GM19035 (cell line): ENCODE measurements around the gene ASXL1.
"Not testable (repeated sequence)": the region's sequence is repeated elsewhere in the genome, so short reads cannot be mapped to it uniquely, and the experiment has no call there.

Source experiments
- ATAC-seq: cut with Tn5 transposase; IDR thresholded peaks from one replicate; pipeline ENCODE4 v1.9.1; 2021; ENCODE audit not compliant: unreplicated experiment

The ASXL1 gene

DNA sequence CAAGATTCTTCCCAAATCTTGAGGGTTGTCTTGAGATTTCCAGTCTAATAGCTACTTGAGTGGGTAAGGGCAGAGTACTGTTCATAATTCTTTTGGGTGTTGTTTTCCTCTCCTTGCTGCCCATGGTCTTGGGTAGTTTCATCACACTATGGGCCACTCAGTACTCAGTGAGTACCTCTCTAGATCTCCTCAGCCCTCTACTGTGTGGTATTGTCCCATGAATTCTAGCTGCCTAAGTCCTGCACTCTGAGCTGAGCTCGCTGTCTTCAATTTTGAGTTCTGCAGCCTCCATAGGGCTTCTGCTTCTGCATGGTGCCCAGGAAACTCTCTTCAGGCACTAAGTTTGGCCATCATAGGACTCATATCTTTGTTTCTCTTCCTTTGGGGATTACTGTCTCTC lies 42.3 kb downstream of the ASXL1 start:
- ATAC-seq, result no peak

DNA sequence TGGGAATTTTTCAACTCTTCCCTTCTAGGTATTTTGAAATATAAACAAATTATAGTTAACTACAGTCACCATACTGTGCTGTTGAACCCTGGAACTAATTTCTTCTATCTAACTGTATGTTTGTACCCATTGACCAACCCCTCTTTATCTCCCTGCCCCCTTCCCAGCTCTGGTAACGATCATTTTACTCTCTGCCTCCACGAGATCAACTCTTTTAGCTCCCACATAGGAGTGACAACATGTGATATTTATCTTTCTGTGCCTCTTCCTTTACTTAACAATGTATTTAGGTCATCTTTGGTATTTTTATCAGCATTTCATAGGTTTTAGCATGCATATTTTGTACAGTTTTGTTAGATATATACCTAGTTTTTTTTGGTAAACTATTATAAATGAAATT lies 45.9 kb downstream of the ASXL1 start:
- ATAC-seq, result no peak

DNA sequence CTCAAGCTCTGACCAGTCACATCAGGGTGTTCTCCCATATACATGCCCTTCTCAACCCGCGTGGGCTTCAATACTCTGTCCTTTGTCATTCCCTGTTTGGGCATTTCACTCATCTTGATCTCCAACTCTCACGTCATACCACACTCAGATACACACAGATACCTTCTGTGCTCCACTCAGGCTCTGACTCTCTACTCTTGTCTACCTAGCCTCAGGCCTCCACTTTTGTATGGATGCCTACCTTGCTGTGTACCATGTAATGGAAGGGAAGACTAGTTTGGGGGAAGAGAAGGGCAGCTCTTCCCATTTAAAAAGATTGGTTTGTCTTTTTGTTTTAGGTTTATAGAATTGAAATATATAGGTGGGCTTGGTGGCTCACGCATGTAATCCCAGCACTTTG lies 48.6 kb downstream of the ASXL1 start:
- no peak for ATAC-seq

DNA sequence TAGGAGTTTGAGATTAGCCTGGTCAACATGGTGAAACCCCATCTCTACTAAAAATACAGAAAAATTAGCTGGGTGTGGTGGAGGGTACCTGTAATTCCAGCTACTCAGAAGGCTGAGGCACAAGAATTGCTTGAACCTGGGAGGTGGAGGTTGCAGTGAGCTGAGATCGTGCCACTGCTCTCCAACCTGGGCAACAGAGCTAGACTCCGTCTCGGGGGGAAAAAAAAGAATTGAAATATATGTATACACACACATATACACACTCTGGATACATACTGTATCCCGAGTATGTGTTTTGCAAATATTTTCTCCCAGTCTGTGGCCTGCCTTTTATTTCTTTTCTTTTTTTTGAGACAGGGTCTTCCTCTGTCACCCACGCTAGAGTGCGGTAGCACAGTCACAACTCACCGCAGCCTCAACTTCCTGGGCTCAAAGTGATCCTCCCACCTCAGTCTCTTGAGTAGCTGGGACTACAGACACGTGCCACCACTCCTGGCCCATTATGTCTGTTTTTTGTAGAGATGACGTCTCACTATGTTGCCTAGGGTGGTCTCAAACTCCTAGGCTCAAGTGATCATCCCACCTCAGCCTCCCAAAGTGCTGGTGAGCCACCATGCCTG lies 49.1 kb downstream of the ASXL1 start:
- not testable (repeated sequence) for ATAC-seq

DNA sequence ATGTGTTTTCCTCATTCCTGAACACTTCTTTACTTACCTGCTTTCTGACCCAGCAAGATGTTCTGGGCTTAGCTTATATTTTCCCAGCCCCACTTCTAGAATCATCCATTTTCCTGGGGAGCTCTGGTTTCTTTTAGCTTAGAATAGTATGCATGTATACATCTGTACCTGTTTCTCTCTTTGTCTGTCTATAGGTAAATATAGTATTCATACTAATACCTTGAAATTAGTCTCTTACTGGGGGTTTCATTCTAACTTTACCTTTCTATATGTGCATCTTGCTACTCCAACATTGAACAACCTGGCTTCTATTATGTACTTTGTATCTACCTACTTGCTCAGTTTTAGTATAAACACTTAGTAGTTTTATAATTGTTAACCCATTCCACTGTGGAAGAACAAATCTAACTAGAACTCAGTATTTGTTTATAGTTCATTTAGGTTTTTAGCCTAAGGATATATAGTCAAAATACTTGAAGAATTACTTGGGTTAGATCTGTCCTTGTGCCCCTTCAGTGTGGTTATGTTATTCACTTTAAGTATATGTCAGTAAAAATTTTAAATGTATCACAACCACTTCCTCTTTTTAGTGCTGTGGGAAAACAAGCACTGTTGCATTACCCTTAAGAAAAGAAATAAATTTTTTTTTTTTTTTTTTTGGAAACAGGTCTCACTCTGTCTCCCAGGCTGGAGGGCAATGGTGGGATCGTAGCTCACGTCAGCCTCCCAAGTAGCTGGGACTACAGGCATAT lies 54.0 kb downstream of the ASXL1 start:
- ATAC-seq, result no peak

DNA sequence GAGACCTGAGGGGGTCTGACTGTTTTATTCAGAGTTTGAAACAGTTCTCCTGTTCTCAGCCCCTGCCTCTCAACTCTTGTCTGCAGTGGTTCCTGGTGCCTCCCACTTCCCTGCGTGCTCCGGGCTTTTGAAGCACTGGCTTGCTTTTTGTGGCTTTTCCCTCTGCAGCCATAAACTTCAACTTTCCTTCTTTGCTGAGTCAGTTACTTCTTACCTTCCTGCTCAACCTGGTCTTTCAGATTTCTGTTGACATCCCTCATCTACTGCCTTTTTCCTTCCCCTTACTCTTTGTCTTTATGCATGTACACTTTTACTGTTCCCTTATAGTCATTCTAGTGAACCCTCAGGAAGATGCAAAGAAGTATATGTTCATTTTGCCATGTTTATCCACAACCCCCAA lies 57.4 kb downstream of the ASXL1 start:
- no peak for ATAC-seq

DNA sequence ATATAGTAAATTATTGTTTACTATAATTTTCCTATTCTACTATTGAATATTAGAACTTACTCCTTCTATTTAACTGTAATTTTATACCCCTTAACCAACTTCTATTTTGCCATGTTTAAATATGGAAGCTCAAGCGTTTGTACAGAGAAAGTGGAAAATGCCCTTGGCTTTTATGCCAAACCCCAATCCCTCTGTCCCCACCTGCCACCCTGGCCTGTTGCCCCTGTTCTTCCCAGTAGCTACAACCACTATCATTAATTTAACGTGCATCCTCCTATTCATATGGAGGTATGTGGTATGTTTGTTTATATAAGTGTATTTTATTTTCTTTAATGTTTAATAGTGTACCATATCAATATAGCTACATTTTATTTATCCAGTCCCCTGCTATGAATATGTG lies 58.1 kb downstream of the ASXL1 start:
- no peak for ATAC-seq

DNA sequence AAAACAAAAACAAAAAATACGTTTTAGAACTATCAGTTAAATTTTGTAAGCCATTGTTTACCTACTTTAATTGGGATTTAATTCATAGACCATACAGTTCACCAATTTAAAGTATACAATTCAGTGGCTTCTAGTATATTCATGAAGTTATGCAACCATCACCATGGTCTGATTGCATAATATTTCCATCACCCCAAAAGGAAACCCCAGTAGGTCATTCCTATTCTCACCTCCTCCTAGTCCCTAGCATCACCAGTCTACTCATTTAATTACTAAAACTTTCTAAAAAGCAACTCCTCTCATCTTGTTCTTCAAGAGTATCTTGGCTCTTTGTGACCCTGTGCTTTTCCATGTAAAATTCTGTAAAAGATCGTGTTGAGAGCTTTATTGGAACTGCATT lies 60.2 kb downstream of the ASXL1 start:
- ATAC-seq, result no peak

DNA sequence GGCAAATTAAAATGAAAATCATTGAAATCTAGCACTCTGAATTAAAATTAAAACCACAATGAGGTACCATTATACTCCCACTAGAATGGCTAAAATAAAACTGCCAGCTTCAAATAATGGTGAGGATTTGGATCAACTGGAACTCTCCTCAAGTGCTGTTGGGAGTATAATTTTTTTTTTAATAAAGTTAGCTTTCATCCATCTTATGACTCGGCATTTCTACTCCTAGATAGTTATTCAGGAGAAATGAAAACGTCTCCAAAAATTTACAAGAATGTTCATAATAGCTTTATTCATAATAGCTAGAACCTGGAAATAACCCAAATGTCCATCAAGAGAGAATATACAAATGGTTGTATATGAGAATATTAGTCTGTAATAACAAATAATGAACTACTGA lies 63.2 kb downstream of the ASXL1 start:
- ATAC-seq, result no peak

DNA sequence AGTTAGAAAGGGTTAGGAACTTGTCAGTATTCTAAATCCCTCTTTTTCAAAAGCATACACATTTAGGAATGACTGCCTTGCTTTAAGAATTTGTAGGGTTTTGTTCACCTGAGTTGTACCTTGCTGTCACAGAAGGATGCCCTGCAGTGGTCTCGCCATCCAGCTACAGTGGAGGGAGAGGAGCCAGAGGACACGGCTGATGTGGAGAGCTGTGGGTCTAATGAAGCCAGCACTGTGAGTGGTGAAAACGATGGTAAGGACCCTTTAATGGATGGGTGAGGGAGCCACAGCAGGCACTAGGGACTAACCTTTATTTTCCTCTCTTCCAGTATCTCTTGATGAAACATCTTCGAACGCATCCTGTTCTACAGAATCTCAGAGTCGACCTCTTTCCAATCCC lies 69.9 kb downstream of the ASXL1 start:
- ATAC-seq, result no peak

DNA sequence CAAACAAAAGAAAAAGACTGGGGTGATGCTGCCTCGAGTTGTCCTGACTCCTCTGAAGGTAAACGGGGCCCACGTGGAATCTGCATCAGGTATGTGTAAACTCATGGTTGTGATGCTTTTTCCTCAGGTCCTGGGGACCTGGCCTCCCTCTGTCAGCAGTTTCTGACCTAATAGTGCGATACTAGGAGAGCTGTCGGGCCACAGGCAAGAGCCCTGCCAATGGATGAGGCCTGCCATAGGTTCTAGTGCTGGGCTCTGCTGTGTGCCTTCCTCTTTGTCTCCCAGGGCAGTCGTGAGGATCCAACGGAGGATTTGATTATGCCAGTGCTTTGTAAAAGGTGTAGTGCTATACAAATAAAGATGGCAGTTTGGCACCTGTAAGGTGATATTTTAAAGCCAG lies 71.2 kb downstream of the ASXL1 start:
- ATAC-seq, result no peak

DNA sequence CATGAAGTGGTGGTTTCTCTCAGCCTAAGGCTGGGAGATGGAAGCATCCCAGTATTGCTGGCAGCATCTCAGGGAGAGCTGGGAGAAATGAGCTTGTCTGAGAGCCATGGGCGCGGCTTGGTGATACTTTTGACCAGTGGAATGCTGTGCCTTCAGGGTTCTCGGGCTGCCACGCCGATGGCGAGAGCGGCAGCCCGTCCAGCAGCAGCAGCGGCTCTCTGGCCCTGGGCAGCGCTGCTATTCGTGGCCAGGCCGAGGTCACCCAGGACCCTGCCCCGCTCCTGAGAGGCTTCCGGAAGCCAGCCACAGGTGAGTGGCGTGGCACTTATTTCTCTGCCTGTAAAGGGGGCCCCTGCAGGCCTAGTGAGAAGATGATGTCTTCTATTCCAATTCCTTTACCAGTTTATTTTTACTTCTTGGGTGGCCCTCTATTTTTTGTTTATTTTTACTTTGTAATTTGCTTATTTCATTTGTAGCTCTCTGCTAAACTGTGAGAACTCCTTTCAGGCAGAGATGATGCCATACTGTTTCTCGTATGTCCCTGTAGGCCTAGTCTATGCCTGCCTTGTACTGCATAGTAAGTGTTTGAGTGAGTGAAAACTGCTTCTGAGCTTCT lies 71.7 kb downstream of the ASXL1 start:
- no peak for ATAC-seq

DNA sequence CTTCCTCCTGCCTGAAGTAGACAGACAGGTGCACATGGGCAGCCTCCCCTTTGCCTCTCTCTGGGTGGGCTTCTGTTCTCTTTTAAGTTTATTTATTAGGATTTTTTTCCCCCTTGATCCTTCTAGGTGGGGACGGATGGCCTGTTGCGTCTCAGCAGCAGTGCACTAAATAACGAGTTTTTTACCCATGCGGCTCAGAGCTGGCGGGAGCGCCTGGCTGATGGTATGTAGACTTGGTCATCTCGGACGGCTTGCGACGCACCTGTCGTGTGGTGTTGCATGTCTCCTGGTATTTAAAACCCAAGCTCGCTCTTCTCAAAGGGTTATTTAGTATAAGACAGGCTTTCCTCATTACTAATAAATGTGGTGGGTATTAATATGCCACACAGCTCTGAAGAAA lies 73.3 kb downstream of the ASXL1 start:
- ATAC-seq, result no peak

DNA sequence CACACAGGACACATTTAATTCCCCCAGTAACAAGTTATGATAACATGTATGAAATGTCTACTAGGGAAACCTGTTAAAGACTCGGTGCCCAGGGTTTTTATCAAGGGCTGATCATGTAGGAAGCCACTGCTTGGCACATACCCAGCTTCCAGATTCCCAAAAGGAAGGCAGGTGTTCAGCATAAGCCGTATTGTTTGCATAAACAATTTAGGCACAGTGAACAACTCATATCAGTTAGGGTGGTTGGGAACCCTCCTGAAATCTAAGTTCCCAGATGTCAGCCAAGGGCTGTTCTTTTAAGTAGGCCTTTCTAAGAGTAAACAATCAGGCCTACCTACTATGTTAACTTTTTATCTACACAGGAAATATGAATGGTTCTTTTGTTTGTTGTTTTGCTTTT lies 74.1 kb downstream of the ASXL1 start:
- no peak for ATAC-seq

DNA sequence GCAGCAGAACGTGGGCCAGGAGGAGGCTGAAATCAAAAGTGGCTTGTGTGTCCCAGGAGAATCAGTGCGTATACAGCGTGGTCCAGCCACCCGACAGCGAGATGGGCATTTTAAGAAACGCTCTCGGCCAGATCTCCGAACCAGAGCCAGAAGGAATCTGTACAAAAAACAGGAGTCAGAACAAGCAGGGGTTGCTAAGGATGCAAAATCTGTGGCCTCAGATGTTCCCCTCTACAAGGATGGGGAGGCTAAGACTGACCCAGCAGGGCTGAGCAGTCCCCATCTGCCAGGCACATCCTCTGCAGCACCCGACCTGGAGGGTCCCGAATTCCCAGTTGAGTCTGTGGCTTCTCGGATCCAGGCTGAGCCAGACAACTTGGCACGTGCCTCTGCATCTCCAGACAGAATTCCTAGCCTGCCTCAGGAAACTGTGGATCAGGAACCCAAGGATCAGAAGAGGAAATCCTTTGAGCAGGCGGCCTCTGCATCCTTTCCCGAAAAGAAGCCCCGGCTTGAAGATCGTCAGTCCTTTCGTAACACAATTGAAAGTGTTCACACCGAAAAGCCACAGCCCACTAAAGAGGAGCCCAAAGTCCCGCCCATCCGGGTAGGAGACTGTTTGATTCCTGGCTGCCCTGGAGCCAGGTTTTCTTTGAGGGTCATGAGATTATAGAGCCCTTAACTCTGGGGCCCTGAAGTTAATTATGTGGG lies 75.3 kb downstream of the ASXL1 start:
- ATAC-seq, result no peak

DNA sequence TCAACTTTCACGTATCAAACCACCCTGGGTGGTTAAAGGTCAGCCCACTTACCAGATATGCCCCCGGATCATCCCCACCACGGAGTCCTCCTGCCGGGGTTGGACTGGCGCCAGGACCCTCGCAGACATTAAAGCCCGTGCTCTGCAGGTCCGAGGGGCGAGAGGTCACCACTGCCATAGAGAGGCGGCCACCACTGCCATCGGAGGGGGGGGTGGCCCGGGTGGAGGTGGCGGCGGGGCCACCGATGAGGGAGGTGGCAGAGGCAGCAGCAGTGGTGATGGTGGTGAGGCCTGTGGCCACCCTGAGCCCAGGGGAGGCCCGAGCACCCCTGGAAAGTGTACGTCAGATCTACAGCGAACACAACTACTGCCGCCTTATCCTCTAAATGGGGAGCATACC lies 76.3 kb downstream of the ASXL1 start:
- no peak for ATAC-seq

DNA sequence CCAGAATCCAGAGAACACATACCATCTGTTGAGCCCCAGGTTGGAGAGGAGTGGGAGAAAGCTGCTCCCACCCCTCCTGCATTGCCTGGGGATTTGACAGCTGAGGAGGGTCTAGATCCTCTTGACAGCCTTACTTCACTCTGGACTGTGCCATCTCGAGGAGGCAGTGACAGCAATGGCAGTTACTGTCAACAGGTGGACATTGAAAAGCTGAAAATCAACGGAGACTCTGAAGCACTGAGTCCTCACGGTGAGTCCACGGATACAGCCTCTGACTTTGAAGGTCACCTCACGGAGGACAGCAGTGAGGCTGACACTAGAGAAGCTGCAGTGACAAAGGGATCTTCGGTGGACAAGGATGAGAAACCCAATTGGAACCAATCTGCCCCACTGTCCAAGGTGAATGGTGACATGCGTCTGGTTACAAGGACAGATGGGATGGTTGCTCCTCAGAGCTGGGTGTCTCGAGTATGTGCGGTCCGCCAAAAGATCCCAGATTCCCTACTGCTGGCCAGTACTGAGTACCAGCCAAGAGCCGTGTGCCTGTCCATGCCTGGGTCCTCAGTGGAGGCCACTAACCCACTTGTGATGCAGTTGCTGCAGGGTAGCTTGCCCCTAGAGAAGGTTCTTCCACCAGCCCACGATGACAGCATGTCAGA lies 77.4 kb downstream of the ASXL1 start:
- no peak for ATAC-seq

DNA sequence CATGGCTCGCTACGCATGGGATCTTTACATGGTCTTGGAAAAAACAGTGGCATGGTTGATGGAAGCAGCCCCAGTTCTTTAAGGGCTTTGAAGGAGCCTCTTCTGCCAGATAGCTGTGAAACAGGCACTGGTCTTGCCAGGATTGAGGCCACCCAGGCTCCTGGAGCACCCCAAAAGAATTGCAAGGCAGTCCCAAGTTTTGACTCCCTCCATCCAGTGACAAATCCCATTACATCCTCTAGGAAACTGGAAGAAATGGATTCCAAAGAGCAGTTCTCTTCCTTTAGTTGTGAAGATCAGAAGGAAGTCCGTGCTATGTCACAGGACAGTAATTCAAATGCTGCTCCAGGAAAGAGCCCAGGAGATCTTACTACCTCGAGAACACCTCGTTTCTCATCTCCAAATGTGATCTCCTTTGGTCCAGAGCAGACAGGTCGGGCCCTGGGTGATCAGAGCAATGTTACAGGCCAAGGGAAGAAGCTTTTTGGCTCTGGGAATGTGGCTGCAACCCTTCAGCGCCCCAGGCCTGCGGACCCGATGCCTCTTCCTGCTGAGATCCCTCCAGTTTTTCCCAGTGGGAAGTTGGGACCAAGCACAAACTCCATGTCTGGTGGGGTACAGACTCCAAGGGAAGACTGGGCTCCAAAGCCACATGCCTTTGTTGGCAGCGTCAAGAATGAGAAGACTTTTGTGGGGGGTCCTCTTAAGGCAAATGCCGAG lies 78.2 kb downstream of the ASXL1 start:
- ATAC-seq, result no peak

DNA sequence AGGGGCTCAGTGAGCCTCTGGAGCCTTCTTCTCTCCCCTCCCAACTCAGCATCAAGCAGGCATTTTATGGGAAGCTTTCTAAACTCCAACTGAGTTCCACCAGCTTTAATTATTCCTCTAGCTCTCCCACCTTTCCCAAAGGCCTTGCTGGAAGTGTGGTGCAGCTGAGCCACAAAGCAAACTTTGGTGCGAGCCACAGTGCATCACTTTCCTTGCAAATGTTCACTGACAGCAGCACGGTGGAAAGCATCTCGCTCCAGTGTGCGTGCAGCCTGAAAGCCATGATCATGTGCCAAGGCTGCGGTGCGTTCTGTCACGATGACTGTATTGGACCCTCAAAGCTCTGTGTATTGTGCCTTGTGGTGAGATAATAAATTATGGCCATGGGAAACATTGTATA lies 78.8 kb downstream of the ASXL1 start:
- no peak for ATAC-seq

DNA sequence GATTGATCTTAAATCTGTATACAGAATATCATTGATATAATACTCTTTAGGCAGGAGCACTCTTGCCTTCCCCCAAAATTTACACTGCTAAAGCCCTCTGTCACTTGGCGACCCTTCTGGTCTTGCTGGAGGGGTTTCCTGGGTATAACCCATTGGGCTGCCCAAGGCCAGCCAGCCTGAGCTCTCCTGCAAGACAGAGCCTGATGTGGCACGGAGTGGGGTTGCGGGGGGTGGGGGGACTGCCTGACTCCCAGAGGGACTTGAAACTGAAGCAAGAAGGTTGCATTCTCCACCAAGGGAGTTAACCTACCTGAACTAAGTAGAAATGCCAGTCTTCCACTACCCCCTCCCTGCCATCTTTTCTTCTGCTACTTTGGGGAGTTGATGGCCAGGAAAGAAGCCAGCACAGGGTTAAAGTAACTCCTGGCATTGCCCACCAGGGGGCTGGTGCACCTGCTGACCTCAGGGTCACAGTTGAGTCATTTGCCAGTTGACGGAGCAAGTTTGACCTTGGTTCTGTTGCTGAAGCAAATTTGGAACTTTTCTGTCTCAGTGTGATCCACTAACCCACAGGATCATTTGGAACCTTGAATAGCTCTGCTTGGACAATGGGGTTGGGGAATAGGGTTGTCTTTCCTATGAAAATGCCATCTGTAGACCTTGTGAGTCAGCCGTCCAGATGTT lies 79.4 kb downstream of the ASXL1 start:
- ATAC-seq, result no peak
